GM04504 (cell line): ENCODE measurements around the gene DHX30.
"Not testable (repeated sequence)": the region's sequence is repeated elsewhere in the genome, so short reads cannot be mapped to it uniquely, and the experiment has no call there.

Experiments used
- DNase-seq: peaks from one replicate; pipeline ENCODE4 v3.0.0-alpha.2; 2012; ENCODE audit warnings: low read depth

DHX30 gene, protein sequence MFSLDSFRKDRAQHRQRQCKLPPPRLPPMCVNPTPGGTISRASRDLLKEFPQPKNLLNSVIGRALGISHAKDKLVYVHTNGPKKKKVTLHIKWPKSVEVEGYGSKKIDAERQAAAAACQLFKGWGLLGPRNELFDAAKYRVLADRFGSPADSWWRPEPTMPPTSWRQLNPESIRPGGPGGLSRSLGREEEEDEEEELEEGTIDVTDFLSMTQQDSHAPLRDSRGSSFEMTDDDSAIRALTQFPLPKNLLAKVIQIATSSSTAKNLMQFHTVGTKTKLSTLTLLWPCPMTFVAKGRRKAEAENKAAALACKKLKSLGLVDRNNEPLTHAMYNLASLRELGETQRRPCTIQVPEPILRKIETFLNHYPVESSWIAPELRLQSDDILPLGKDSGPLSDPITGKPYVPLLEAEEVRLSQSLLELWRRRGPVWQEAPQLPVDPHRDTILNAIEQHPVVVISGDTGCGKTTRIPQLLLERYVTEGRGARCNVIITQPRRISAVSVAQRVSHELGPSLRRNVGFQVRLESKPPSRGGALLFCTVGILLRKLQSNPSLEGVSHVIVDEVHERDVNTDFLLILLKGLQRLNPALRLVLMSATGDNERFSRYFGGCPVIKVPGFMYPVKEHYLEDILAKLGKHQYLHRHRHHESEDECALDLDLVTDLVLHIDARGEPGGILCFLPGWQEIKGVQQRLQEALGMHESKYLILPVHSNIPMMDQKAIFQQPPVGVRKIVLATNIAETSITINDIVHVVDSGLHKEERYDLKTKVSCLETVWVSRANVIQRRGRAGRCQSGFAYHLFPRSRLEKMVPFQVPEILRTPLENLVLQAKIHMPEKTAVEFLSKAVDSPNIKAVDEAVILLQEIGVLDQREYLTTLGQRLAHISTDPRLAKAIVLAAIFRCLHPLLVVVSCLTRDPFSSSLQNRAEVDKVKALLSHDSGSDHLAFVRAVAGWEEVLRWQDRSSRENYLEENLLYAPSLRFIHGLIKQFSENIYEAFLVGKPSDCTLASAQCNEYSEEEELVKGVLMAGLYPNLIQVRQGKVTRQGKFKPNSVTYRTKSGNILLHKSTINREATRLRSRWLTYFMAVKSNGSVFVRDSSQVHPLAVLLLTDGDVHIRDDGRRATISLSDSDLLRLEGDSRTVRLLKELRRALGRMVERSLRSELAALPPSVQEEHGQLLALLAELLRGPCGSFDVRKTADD

DNA sequence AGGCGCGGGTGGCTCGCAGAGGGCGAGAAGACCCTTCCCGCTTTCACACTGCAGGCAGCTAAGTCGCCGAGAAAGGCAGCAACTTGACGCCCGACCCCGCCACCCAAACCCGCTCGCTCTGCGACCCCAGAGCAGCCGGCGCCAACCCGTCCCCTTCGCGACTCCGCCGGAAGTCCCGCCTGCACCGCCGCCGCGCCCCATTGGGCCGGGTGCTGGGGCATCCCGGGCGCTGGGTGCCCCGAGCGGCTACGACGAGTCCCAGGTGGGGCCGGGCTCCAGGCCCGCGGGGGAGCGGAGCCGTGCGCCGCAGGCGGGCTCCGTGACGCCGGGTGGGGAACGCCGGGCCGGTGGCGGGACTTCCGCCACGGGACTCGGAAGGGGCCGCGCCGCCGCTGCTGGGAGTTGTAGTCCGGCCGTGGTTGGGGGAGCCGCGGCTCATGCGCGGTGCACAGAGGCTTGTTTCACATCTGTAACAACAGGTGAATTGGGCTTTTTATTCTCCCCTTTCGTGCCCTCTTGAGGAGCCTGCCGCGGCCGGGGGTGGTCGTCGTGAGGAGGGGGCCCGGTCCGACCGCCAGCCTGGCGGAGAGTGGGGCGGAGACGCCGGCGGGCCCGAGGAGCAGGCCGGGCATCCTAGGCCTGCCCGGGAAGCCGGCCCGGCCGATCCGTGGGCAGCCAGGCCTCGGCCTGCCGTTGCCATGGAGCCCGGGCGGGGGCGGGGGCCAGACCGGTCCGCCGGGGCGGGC, at the start of gene DHX30:
Gene DHX30, plus strand, starts transcription at position 405 of the 746 bp plus-strand sequence. CDS start 7,546 bp downstream, outside the sequence.
- peak; percentile 73 for DNase-seq

DNA sequence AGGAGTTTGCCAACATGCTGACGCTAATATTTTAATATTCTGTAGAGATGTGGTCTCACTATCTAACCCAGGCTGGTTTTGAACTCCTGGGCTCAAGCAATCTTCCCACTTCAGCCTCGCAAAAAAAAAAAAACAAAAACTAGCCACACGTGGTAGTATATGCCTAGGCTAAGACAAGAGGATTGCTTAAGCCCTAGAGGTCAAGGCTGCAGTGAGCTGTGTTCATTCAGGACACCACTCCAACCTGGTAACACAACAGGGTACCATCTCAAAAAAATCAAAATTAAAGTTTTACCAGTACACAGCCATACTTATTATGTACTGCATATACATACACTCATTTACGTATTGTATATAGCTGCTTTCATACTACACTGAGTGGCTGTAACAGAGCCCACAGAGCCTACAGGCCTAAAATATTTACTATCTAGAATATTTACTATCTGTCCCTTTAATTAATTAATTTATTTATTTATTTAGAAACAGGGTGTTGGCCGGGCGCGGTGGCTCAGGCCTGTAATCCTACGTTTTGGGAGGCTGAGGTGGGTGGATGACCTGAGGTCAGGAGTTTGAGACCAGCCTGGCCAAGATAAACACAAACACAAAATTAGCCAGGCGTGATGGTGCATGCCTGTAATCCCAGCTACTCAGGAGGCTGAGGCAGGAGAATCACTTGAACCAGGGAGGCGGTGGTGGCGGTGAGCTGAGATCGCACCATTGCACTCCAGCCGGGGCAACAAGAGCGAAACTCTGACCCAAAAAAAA, 44.5 kb upstream of the DHX30 start:
- no peak for DNase-seq

DNA sequence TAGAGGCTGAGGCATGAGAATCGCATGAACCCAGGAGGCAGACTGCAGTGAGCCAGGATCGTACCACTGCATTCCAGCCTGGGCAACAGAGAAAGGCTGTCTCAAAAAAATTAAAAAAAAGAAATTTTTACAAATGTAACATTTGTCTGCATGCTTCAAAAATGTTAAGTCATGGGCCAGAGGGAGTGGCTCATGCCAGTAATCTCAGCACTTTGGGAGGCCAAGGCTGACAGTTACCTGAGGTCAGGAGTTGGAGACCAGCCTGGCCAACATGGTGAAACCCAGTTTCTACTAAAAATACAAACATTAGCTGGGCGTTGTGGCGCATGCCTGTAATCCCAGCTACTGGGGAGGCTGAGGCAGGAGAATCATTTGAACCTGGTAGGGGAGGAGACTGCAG, 42.7 kb upstream of the DHX30 start:
- DNase-seq: not testable (repeated sequence)

DNA sequence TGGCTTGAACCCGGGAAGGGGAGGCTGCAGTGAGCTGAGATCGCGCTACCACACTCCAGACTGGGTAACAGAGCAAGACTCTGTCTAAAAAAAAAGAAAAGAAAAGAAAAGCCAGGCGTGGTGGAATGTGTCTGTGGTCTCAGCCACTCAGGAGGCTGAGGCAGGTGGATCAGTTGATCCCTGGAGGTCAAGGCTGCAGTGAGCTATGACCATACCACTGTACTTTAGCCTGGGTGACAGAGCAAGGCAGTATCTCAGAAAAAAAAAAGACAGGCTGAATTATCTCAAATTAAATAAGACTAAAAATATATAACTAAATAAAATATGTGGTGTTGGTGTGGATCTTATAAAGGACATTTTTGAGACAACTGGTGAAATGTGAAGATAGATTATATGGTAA, 41.9 kb upstream of the DHX30 start:
- no peak for DNase-seq

DNA sequence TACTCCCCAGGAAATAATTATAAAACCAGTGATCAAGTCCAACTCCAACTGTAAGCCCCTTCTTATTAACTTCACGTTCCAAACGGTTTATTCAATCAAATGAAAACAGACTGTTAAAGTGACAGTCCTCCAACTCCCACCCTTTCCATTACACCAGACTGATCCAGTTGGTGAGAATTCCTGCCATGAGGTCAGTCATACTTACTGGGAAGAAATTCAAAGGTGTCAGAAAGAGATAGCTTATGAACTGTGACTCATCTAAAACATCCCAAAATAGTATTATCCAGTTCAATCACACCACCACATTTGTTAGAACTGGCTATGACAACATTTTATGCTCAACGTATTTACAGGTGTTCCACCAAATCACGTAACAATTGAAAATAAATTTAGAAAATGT, 40.7 kb upstream of the DHX30 start:
- DNase-seq: no peak

DNA sequence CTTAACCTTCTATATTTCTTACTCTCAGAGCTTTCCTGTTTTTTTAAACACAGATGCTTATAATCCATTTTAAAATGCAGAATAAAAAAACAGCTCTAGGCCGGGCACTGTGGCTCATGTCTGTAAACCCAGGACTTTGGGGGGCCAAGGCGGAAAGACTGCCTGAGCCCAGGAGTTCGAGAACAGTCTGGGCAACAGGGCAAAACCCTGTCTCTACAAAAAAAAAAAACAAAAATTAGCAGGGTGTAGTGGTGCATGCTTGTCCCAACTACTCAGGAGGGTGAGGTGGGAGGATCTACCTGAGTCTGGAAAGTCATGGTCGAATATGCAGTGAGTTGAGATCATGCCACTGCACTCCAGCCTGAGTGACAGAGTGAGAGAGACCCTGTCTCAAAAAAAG, 36.8 kb upstream of the DHX30 start:
- no peak for DNase-seq

DNA sequence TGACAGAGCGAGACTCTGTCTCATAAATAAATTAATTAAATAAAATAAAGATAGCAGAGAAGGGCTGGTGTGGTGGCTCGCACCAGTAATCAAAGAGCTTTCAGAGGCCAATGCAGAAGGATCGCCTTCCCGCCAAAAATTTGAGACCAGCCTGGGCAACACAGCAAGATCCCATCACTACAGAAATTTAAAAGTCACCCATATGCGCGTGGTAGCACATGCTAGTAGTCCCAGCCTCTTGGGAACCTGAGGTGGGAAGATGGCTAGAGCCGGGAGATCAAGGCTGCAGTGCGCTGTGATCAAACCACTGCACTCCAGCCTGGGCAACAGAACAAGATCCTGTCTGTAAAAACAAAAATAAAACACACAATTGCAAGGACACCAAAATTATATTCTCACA, 30.9 kb upstream of the DHX30 start:
- DNase-seq: no peak

DNA sequence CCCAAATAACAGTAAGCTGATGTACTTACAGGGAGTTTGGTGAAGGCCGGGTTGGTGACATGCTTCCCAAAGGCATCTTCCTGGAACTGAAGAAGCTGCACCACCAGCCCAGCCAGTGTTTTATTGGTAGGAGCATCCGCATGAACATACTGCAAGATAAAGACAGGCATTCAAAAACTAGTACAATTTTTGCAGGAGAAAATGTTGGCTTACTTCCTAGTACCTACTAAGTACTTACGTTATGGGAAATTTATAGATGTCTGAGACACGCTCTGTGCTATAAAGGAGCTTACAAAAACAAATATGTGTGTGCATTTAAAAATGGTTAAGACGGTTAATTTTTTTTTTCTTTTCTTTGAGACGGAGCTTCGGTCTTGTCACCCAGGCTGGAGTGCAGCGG, 30.1 kb upstream of the DHX30 start:
- no peak for DNase-seq

DNA sequence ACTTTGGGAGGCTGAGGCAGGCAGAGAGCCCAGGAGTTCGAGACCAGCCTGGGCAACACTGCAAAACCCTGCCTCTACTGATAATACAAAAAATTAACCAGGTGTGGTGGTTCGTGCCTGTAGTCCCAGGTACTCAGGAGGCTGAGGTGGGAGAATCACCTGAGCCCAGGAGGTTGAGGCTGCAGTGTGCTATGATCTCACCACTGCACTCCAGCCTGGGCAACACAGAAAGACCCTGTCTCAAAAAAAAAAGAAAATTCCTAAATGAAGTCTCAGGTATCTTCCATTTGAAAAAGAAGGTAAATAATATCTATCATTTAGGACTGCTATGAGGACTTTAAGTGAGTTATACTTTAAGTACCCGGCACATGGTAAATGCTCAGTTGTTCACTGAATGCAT, 24.2 kb upstream of the DHX30 start:
- no peak for DNase-seq

DNA sequence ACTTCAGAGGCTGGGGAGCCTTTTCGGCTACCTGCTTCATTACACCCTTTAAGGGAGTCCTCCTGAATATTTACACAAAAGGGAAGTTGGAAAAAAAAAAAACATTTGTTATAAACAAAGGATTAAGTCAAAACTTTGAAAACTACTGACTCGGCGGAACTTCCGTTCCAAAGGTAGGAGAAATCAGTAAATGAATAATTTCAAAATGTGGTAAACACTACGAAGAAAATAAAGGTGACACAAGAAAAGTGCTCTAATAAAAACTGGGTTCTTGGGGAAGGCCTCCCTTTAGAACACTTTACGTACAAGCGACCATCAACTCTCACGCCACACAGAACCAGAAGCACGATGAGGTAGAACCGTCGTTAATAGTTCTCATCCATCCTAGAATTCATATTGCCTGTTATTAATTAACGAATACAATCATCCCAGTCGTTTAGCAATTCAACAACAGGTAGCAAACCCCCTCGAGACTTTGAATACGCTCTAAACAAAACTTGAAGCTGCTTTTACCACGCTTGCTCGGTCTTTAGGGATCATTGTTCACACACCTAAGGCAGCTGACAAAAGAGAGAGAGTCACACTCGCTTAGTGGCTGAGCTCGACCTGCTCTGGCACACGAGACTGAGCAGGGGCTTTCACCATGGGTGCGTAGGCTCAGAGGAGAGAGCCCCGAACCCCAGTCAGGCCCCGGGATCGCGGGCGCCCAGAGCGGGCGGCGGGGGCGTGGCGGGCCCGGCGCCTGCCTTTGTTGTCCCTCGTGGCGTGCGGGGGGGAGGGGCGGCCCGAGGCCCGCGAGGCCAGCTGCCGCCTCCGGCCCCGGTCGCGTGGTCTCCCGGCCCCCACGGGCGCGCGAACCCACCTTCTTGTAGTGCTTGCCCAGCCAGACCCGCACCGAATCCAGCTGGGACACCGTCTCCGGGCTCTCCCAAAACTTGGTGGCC, 21.9 kb upstream of the DHX30 start:
- no peak for DNase-seq

DNA sequence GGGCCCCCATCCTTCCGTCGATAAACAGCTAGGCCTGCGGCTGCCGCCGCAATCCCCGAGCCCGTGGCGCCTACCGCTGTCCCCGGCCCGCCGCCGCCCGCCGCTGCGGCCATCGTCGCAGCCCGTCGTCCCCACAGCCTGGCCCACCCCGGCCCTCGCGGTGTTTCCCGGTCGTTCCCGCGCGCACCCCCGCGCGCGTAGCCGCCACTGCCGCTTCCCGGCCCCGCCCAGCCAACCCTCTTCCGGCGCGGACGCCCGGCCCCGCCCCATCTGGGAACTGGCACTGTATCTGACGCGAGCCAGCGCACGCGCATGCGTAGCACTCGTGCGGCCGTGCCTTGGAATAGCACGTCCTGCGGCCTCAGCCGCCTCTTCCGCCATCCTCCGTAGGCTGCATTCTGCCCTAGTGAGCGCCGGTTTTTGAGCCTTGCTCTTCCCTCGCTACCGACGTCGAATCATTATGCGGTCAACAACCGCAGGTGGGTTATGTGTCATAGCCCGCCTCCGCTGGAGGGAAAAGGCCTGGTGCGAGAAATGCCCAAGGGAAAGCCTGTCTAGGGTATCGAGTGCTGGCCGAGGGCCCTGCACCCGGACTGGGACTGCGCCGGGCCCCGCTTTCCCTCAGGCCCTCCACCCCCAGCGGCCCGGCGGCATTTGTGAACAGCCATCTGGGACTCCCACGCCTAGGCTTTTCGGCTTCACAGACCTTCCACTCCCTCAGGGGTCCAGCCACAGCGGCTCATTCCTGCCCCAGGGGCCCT, 21.1 kb upstream of the DHX30 start, which contains the start of gene SMARCC1:
Gene SMARCC1, minus strand, starts transcription at position 209 of the 761 bp plus-strand sequence. Its CDS starts 96 bp downstream, at position 113.
- DNase-seq: peak; percentile 94

DNA sequence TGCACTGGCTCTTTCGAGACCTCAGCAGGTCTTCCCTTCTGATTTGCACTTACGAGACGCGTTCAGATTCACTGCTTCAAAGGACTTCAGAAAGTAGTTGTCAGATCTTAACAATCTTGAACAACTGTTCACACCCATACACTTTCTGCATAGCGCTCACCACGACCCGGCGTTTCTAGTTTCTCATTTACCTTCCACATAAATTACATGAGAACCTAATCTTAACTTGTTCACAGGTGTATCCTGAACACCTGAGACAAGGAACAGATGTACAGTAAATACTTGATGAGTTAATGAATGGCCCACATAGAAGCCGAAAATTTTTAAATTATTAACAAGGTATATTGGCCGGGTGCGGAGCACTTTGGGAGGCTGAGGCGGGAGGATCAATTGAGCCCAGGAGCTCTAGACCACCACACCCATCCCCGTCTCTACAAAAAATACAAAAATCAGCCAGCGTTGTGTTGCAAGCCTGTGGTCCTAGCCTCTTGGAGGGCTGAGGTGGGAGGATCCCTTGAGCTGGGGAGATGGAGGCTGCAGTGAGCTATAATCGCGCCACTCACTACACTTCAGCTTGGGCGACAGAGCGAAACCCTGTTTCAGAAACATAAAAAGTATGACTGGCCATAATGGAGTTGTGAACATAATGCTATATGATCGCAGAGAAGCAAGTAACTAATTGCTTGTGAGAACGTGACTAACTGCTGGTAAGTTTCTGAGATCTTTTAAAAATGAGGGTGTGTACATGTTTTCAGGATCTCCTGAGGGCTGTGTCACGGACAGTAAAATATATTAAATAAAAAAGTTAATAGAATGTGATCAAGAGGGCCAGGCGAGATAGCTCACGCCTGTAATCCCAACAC, 20.3 kb upstream of the DHX30 start:
- no peak for DNase-seq

DNA sequence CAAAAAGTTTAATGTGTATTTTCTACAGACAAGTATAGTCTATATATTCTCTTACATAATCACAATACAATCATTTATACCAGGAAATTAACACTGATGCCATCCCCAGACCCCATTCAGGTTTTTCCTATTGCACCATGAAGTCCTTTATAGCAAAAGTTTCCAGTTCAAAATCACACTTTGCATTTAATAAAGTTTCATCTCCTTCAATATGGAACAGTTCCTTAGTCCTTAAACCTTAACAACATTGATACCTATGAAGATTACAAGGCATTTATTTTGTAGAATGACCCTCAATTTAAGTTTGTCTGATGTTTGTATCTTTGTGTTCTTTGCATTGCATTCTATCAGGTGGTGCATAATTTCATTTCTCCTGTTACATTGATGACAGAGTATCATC, 19.3 kb upstream of the DHX30 start:
- DNase-seq: no peak

DNA sequence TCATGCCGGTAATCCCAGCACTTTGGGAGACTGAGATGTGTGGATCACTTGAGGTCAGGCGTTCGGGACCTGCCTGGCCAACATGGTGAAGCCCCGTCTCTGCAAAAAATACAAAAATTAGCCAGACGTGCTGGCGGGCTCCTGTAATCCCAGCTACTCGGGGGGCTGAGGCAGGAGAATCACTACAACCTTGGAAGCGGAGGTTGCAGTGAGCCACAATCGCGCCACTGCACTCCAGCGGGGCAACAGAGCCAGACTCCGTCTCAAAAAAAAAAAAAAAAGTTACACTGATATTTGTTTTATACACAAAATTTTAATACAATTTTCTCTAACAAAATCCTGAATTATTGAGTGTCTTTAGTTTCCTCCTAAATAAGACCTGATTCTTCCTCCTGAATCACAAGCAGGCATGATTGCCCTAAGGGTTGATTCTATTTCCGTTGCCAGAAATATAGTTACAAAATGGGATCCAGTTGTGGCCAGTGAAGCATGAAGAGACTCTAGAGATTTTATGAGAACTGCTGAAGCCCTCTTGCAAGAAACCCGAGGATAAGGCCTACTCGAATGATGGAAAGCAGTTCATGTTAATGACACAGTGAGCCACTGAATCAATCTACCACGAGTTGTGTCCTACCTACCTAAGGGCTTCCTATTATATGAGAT, 11.6 kb upstream of the DHX30 start:
- DNase-seq: no peak

DNA sequence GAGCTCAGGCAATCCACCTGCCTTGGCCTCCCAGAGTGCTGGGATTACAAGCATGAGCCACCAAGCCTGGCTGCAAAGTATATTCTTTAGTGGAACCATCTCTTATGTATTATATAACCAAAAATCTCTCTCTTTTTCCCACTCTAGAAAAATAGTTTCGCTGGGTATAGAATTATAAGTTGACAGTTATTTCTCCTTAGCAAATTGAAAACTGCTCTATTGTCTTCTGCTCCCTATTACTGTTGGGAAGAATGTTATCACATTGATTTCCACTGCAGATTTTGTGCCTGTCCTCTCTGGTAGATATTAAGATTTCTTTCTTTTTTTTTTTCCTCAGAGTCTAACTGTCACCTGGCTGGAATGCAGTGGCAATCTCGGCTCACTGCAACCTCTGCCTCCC, 10.2 kb upstream of the DHX30 start:
- DNase-seq: no peak

DNA sequence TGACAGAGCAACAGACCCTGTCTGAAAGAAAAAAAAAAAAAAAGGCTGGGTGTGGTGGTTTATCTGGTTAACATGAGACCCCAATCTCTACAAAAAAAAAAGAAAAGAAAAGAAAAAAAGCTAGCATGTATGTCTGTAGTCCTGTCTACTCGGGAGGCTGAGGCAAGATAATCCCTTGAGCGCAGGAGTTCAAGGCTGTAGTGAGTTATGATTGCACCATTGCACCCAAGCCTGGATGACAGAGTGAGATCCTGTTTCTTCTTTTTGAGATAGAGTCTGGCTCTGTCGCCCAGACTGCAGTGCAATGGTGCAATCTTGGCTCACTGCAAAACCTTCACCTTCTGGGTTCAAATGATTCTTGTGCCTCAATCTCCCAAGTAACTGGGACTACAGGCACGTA, 8.4 kb upstream of the DHX30 start:
- DNase-seq: no peak

DNA sequence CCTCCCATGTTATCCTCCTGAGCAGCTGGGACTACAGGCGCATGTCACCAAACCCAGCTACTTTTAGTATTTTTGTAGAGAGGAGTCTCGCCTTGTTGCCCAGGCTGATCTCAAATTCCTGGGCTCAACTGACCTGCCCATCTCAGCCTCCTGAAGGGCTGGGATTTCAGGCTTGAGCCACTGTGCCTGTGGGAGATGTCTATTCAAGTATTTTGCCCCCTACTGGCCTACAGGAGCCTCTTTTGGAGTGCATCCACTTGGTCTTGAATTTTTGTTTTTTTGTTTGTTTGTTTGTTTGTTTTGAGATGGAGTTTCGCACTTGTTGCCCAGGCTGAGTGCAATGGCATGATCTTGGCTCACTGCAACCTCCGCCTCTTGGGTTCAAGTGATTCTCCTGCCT, 3.2 kb upstream of the DHX30 start:
- no peak for DNase-seq
